GM19240 (cell line): ENCODE measurements around the gene TMEM127.

Experiments used
- DNase-seq: peaks from one replicate; pipeline ENCODE4 v3.0.0; 2011; ENCODE audit warnings: low spot score; ENCODE audit not compliant: insufficient read length

The TMEM127 gene

DNA sequence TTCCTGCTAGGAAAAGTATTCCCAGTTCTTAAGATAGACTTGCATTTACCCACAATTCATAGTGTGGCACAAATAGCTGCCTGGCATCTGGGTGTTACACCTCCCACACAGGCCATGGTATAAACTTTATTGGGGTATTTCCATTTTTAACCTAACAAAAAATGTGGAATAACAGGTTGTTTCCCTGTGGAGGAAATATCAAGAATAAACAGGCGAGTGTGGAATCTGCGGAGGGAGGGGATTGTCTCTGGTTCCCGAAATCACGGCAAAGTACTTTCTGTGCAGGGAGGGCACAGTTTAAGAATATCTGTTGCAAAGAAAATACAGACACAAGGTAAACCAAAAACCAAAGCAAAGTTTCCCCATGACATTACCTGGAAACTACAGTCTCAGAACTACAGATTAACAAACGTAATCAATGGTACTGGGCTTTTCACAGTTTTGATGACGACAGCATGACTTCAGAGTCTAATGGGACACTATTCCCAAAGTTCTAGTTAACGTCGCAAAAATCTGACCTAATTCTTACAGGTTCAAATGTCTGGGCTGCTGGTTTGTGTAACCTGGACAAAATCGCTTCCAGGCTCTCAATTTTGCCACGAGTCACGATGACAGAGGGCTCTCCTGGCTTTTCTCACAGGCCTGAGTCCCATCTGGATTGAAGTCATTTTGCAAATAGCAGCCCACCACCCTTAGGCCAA, 58.6 kb downstream of the TMEM127 start:
- DNase-seq, result no peak

DNA sequence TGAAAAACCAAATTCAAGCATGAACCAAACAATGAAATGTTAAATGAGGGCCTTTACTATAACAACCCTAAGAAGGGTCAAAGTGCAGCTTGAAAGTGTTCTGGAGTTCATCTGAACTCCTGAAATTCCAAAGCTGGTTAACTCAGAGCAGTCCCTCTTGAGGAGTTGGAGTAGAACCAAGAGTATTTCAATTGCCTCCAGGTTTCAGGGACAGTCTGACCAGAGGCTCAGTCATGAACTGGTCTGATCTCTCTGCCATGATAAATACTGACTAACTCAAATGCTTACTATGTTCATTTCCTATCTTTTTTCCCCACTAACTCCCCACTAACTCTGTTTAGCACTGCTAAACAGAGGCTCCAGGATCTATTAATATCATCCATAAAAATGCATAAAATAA, 59.9 kb downstream of the TMEM127 start:
- DNase-seq, result no peak

DNA sequence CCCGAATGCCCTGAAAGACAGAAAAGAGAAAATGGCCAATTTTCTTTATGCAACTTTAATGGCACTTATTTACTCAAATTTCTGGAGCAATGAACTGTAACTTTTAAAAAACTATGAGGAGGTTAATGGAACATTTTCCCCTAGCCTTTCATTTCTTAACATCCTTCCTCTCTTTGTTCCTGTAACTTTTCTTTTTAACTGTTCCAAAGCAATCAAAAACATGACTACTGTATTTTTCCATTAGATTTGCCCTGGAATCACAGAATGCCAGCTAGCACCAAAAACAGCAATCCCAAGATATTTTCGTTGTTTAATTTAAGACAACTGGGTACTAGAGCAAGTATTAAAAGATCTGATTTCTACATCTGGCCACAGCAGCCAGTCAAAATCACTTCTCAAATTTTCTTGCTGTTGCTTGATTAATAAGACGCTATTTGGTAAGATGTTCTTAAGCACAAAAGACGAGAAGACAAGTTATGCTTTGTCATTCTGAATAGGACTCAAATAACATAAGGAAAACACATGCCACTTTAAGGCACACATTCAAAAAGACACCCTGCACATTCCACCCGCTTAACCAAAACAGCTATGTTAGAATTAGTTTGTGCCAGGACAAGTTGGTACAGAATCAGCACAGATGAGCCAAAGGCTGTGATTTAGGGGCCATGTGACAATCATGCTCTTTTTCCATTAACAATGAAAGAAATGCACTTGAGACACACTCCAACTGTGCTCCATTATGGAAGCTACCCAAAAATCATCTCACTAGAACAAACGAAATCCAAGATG, 60.8 kb downstream of the TMEM127 start:
- no peak for DNase-seq

DNA sequence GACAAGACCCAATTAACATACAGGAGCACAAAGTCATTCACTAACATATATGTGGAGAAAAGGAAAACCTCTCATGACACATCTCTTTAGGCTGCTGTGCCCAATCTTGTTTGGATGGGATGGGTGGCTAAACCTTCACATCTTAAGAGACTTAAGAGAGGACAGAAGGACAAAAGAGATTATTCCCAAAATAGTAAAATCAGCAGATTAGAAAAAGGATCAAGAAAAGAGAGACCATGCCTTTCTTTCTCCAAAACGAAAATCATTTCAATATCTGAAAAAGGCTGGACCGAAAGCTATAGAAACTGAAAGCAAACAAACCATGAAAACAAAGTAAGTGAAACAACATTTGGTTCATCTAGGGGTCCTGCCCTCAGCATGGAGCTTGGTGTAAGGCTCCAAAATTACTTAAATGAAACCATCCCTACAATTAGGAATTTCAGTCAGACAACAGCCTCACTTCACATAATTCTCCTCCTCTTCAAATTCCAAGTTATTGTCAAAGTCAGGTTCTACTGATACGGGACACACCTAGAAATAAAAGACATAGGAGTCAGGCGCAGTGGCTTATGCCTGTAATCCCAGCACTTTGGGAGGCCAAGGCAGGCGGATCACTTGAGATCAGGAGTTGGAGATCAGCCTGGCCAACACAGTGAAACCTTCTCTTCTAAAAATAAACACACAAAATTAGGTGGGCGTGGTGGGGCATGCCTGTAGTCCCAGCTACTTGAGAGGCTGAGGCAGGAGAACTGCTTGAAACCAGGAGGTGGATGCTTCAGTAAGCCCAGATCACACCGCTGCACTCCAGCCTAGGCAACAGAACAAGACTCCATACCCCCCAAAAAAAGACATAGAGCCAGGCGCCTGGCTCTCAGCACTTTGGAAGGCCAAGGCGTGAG, 62.4 kb downstream of the TMEM127 start:
- no peak for DNase-seq

DNA sequence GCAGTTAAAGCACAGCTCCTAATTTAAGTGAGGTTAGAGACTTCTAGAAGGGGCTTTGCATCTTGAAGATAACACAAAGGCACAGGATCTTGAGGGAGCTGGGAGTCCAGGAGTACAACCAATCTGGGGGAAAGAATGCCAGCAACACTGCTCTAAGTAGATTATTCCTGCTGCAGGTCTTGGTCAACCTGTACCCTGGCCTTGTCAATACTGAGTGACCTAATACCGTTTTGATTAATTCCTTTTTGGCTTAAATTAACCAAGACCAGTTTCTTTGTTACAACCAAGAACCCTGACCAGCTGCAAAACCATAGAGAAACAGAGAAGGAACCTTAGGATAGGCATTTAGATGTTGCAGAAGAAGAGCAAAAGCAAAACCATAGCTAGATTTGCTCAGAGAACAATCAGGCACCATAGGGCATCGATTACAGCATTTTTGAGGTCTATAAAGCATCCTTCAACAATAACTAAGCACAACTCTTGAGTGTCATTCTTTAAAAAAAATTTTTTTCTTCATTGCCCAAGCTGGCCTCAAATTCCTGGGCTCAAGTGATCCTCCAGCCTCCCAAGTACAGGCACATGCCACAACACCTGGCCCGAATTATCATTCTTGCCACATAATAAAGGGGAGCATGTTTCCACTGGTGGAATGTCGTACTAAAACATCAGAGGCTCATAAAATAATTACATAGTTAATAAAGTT, 63.5 kb downstream of the TMEM127 start:
- no peak for DNase-seq

DNA sequence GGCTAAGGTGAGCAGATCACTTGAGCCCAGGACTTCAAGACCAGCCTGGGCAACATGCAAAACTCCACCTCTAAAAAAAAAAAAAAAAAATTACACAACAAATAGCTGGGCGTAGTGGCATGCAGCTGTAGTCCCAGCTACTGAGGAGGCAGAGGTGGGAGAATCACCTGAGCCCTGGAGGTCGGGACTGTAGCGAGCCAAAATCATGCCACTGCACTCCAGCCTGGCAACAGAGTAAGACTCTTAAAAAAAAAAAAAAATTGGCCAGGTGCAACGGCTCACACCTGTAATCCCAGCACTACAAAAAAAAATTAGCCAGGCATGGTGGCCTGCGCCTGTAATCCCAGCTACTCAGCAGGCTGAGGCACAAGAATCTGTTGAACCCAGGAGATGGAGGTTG, 64.5 kb downstream of the TMEM127 start:
- no peak for DNase-seq

DNA sequence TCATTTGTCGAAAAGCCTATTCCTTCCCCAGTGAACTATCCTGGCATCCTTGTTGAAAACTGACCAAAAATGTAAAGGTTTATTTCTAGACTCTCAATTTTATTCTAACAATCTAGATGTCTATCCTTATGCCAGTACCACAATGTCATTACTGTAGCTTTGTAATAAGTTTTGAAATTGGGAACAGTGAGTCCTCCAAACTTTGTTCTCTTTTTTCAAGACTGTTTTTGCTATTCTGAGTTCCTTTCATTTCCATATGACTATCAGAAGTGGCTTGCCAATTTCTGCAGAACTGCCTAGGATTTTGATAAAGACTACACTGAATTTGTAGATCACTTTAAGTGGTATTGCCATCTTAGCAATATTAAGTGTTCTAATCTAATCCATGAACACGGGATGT, 66.9 kb downstream of the TMEM127 start:
- no peak for DNase-seq
